ENCODE measurements around the gene MYMK.

GRCh38 chr9:133506653-133507038 is 18.1 kb downstream of the MYMK start:
- TF ChIP-seq CTCF (conservative IDR thresholded peaks at IDR 0.05; ENCODE audit: low read depth in 2 of 2) (no peak), EZH2 (IDR thresholded peaks at IDR 0.05; ENCODE audit: low read depth, unreplicated experiment) (no peak), REST (IDR thresholded peaks at IDR 0.05; ENCODE audit: unreplicated experiment) (no peak), EZH2phosphoT487 (IDR thresholded peaks at IDR 0.05; ENCODE audit: unreplicated experiment) (no peak), ZNF114 (CRISPR knock-in tag; IDR thresholded peaks at IDR 0.05) (no peak), POLR2AphosphoS5 (IDR thresholded peaks at IDR 0.05; ENCODE audit: low read depth) (no peak), JUNB (IDR thresholded peaks at IDR 0.05; ENCODE audit: unreplicated experiment) (no peak), ETS1 (IDR thresholded peaks at IDR 0.05) (no peak), ZNF331 (CRISPR knock-in tag; IDR thresholded peaks at IDR 0.05; ENCODE audit: low read depth) (no peak), STAT1 (IDR thresholded peaks at IDR 0.05; ENCODE audit: unreplicated experiment) (no peak), ZNF462 (CRISPR knock-in tag; IDR thresholded peaks at IDR 0.05) (no peak), CREB1 (CRISPR knock-in tag; IDR thresholded peaks at IDR 0.05; ENCODE audit: low read depth) (no peak), NANOG (IDR thresholded peaks at IDR 0.05; ENCODE audit: borderline replicate concordance) (no peak)

Data from GM23338 (cell line).